Activated CD4-positive, alpha-beta T cell treated with anti-CD3 and anti-CD28 coated beads, Interleukin-2, amount 50 U/mL, for 1 hour (primary cell): ENCODE measurements around the gene N4BP2.

Experiments
- DNase-seq: peaks from one replicate; pipeline ENCODE4 v3.0.0-alpha.2; 2020

Gene N4BP2

DNA sequence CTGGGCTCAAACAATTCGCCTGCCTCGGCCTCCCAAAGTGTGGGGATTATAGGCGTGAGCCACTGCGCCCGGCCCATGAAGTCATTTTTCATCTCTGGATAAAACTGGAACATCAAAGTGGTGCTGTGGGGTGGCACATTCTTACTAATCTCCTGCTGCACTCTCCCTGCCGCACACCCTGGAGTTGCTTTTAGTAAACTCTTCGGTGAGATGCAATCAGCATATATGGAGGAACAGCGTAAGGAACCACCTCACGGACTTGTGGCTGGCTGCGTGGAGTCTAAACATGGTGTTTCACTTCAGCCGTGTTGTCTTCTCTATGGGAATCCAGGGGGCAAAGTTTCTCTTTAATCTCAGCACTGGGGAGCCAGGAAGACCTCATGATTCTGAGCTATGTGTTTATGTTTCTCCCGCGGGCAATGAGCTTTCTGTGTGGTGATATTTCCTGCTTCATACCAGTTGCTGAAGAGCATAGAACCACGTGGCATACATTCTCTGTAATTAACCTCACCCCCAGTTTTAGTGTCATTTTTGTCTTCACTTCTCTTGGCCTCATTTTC, 138.0 kb downstream of the N4BP2 start:
- DNase-seq: no peak

- no peak for DNase-seq
Observed at GRCh38 chr4:40195182-40196177, 138.8 kb downstream of the N4BP2 start.

DNA sequence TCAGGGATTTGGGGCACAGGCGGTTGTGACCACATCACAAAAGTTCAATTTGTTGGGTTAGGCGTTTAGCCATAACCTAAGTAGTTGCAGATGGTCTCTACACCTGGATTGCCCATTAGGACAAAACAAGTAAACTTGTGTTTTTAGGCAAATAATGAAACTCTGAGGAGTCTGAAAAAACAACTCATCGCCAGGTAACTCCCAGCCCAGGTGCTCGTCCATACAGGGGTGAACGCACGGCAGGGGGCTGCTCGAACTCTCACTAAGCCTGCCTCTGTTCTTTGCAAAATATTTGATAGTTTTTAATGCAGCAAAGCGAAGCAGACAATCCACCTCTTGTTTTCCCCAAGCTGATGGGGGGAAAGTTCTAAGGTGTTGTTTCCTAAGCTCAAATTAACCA, 139.6 kb downstream of the N4BP2 start:
- DNase-seq: no peak

GRCh38 chr4:40196724-40197281, 140.2 kb downstream of the N4BP2 start, which contains the start of gene RHOH:
Gene RHOH, plus strand, starts transcription at chr4:40197031. Its CDS starts 46,356 bp downstream, at chr4:40243387.
- peak; percentile 68 for DNase-seq

DNA sequence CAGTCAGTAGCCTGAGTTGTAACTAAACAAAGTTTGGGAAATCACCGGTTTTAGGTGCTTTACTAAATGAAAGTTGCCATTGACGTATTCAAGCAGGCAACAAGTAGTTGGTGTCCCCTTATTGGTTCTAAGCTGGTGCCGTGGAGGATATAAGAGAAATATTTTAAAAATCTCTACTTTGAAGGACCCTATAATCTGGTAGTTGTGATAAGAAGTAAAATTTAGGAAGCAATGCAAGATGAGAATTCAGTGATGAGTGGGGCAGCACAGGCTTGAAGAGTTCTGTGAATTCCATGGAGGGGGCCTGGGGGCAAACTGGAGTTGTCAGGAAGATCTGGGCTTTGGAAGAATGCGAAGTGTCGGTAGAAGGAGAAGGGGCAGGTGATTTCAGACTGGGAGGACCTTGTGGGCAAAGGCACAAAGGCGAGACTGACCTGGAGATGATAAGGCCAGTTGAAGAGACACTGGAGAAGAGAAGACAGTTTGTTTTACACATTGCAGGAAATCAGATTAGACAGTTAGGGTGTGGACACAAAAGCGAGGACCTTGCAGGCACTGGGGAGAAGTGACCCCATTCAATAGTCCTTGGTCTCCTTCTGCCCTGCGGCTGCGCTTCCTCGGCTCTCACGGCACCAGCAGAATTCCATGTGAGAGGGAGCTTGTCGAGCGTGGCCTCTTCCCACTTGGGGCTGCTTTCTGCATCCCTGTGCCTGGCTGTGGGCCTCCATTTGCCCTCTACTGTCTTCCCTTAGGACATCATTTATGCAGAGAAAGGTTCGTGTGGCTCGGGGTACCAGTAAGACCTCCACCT, 141.4 kb downstream of the N4BP2 start:
- no peak for DNase-seq

GRCh38 chr4:40199179-40199670, 142.6 kb downstream of the N4BP2 start:
- DNase-seq: no peak

DNA sequence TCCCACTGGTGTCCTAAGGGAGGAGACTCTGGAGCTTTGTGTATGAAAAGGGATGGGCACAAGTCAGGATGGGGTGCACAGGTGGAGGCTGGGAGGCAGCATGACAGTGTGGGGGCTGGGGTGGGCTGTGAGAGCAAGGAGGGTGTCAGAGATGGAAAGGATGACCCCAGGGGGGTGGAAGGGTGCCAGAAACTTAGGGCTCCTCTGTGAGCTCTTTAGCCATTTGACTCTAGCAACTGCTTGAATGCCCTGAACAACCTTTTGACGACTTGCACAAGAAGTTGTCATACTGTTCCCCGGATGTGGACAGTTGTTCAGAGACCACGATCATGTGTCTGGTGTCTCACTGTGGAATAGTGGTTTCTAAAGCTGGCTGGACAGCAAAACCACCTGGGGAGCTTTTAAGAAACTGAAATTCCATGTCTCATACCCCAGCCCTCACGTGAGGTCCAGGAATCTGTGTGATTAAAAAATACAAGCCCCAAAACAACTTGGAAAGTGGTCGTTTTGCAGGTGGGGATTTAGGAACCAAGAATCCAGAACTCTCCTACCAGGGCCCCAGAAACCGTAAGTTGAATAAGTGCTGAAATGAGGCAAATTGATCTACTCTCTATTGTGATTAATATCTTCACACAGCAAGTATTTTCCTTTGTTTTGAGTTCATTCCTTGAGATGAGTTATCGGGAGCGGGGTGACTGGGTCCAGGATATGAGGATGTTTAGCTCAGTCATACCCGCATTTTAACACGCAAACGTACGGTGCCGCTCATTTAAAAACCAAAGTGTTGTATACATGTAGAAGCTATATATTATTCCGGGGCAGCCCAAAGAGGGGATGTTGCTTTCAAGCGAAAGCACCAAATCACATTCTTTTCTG, 143.6 kb downstream of the N4BP2 start:
- peak; percentile 62 for DNase-seq

DNA sequence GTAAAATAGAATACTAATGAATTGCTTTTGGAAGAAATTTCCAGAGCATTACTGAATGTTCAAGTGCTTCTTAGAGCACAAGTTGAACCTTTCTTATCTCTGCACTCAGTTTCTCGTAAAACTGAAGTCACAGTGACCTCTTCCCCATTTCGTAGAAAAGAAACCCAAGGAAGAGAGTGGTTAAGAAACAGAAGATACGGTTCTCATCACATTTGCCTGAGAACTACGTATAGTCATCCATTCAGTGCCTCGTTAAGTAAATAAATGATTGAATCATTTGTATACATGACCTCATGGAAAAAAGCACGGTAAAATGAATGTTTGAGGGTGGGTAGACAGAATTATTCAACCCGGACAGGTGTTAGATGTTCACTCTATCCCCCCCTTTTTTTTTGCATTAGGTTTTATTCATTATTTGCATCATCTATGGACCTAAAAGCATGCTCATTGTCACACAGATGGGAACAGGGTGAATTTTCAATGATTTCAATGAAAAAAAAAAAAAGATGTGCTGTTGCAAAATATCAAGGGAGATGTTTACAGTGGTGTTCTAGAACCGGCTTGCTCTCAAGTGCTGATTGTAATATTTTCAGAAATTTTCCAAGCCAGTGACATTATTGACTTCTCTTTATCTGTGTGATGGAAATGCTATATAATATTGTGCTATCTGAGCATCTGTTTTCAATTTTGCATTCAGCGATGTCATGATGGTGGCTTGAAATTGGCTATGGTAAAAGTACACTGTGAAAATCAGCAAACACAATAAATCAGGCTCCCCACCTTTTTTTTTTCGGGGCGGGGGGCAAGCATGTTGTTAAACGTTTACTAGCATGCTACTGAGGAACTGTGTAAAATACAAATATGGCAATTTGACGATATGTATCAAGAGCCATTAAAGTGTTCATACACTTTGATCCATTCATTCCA, 144.5 kb downstream of the N4BP2 start:
- no peak for DNase-seq

DNA sequence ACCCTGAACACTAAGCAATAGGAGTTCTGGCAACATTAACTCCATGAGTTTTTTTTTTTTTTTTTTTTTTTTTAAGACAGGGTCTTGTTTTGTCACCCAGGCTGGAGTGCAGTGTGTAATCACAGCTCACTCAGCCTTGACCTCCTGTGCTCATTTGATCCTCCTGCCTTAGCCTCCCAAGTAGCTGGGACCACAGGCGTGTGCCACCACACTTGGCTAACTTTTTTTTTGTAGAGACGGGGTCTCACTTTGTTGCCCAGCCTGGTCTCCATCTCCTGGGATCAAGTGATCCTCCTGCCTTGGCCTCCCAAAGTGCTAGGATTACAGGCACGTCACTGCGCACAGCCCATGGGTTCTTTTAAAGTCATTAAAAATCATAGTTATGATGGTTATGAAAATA, 145.2 kb downstream of the N4BP2 start:
- no peak for DNase-seq

- DNase-seq: no peak
Observed at GRCh38 chr4:40202474-40202873, 145.8 kb downstream of the N4BP2 start.

- no peak for DNase-seq
Observed at GRCh38 chr4:40204507-40205258, 148.0 kb downstream of the N4BP2 start.

DNA sequence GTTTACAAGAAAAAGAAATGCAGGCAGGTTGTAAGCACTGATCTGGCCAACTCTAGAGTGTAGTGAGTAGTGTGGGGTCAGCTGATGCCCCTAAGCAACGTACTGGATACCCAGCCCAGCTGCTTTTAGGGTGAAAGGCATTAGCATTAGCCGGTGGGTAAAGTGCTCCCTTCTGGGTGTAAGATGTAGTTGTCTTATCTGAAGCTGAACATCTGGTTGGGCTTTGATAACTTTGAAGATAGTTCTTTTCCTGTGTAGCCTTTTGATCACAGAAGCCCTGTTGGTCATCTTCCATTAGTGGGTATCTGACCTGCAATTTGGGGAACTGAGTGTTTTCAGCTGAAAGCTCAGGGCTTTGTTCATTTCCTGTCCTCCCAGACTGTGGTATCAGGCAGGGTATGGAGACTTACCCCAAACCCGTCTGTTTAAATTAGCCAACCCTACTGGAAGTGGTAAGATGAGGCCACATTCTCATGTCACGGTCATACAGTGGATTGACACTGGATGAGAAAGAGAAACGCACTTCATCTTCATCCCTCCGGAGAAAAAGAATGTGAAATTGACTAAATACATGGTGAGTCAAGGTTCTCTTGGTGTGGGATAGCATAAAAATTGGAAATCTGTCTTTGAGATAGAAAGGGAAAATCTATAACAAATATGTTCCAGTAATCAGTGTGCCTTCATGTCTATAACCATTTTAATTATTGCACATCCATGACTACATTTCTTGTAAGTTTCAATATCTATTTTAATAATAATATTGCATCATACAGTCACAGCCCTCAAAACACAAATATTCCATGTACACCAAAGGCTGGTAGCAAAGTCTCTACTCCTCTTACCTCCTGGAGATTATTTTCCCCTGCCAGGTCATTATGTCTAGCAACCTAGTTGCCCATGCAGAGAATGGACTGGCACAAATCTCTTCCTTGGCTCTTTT, 148.9 kb downstream of the N4BP2 start:
- DNase-seq: no peak

DNA sequence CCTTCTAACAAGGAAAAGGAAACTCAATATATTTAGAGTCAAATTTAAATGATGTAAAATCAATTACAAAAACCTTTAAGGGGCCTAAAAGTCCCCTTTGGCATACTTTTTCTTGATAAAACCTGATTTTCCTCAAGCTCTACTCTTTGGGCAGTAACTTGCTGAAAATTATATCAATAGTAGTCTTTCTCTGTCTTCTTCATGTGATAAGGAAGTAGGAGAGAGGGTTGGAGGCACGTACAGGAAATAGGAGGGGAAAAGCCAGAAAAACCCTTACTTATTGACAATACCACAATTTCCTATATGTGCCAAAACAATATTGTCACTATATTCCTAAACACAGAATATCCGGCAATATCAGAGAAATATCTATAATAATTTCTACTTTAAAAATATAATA, 149.8 kb downstream of the N4BP2 start:
- no peak for DNase-seq
